Ishikawa (cell line): ENCODE measurements around the gene BSDC1.

ENCODE experiments used
- CEBPB ChIP-seq: IDR thresholded peaks from 2 replicates; pipeline ENCODE4 v1.6.1; 2012
- CREB1 ChIP-seq: IDR thresholded peaks from 2 replicates; pipeline ENCODE4 v1.6.1; 2012; ENCODE audit warnings: low read depth
- EGR1 ChIP-seq: IDR thresholded peaks from 2 replicates; pipeline ENCODE4 v1.6.1; 2012
- EP300 ChIP-seq: IDR thresholded peaks from 2 replicates; pipeline ENCODE4 v1.6.1; 2012; ENCODE audit warnings: borderline replicate concordance
- FOXM1 ChIP-seq: IDR thresholded peaks from 2 replicates; pipeline ENCODE4 v1.6.1; 2012; ENCODE audit warnings: low read depth, borderline replicate concordance
- NFIC ChIP-seq: IDR thresholded peaks from 2 replicates; pipeline ENCODE4 v1.6.1; 2012
- RAD21 ChIP-seq: IDR thresholded peaks from 2 replicates; pipeline ENCODE4 v1.6.1; 2012; ENCODE audit warnings: low read depth
- TAF1 ChIP-seq: IDR thresholded peaks from 2 replicates; pipeline ENCODE4 v1.6.1; 2012; ENCODE audit warnings: low read depth, mild to moderate bottlenecking
- TCF12 ChIP-seq: IDR thresholded peaks from 2 replicates; pipeline ENCODE4 v1.6.1; 2012; ENCODE audit warnings: low read depth
- TEAD4 ChIP-seq: IDR thresholded peaks from 2 replicates; pipeline ENCODE4 v1.6.1; 2012
- YY1 ChIP-seq: IDR thresholded peaks from 2 replicates; pipeline ENCODE4 v1.6.1; 2012; ENCODE audit warnings: low read depth
- TF ChIP-seq, protein P1 (sequence below): IDR thresholded peaks from 2 replicates; pipeline ENCODE4 v1.6.1; 2012
- TF ChIP-seq, protein P2 (sequence below): IDR thresholded peaks from 2 replicates; pipeline ENCODE4 v1.6.1; 2012
- TF ChIP-seq, protein P3 (sequence below): IDR thresholded peaks from 2 replicates; pipeline ENCODE4 v1.6.1; 2012; ENCODE audit warnings: low read depth, mild to moderate bottlenecking

DNA sequence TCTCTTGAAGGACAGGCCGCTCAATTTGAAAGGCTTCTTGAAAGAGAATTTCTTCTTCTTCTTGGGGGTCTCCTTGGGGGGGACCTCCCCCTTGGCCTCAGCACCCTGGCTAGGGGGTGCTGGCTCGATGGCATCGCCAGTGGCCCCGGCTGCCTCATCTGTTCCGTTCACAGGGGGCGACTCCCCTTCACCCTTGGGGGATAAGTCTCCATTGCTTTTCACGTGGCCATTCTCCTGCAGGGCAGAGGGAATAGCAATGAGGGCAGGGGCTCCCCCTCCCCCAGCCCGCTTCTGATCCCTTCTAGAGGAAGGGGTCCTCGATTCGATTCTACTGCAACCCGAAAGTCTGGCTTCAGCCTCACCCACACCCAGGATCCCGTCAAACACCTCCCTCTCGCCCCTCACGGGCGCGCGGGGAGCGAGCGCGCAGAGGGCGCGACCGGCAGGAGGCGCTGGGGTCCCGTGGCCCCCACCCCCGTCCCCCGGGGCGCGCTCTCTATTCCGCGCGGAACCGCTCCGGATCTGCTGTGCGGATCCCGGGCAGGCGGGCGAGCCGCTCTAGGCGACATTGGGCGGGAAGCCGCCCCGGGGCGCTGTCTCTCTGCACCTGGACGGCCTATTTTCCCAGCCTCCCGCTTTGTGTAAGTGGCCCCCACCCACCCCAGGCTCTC lies 59.2 kb downstream of the BSDC1 start:
- TF ChIP-seq TEAD4 = no peak
- no peak for TF ChIP-seq EP300
- TF ChIP-seq, protein P1, sequence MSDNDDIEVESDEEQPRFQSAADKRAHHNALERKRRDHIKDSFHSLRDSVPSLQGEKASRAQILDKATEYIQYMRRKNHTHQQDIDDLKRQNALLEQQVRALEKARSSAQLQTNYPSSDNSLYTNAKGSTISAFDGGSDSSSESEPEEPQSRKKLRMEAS = peak; percentile 45; the same call in 1 of the 2 replicates
- TF ChIP-seq TAF1 = peak; percentile 29; the same call in 1 of the 2 replicates
- no peak for TF ChIP-seq FOXM1
- no peak for TF ChIP-seq CREB1
- TF ChIP-seq, protein P2, sequence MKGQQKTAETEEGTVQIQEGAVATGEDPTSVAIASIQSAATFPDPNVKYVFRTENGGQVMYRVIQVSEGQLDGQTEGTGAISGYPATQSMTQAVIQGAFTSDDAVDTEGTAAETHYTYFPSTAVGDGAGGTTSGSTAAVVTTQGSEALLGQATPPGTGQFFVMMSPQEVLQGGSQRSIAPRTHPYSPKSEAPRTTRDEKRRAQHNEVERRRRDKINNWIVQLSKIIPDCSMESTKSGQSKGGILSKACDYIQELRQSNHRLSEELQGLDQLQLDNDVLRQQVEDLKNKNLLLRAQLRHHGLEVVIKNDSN = no peak
- no peak; the same call in 1 of the 2 replicates for TF ChIP-seq RAD21
- TF ChIP-seq, protein P3, sequence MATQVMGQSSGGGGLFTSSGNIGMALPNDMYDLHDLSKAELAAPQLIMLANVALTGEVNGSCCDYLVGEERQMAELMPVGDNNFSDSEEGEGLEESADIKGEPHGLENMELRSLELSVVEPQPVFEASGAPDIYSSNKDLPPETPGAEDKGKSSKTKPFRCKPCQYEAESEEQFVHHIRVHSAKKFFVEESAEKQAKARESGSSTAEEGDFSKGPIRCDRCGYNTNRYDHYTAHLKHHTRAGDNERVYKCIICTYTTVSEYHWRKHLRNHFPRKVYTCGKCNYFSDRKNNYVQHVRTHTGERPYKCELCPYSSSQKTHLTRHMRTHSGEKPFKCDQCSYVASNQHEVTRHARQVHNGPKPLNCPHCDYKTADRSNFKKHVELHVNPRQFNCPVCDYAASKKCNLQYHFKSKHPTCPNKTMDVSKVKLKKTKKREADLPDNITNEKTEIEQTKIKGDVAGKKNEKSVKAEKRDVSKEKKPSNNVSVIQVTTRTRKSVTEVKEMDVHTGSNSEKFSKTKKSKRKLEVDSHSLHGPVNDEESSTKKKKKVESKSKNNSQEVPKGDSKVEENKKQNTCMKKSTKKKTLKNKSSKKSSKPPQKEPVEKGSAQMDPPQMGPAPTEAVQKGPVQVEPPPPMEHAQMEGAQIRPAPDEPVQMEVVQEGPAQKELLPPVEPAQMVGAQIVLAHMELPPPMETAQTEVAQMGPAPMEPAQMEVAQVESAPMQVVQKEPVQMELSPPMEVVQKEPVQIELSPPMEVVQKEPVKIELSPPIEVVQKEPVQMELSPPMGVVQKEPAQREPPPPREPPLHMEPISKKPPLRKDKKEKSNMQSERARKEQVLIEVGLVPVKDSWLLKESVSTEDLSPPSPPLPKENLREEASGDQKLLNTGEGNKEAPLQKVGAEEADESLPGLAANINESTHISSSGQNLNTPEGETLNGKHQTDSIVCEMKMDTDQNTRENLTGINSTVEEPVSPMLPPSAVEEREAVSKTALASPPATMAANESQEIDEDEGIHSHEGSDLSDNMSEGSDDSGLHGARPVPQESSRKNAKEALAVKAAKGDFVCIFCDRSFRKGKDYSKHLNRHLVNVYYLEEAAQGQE = no peak
- TF ChIP-seq NFIC = no peak
- TF ChIP-seq CEBPB = no peak
- TF ChIP-seq YY1 = no peak
- 0 out of 2 replicates have a peak, but pooled peaks have one; percentile 1 for TF ChIP-seq EGR1
- TF ChIP-seq TCF12 = no peak; the same call in 1 of the 2 replicates
